Upper lobe of left lung (tissue), 6 donors: ENCODE data around the gene CNRIP1. TPM values are rescaled to one million over a fixed set of nuclear protein-coding genes. Genes with fewer than 3 reads are reported as not detected.

Source experiments
- ATAC-seq, 2 donors: fragments of 200-7000 bp; cut with Tn5 transposase; one replicate each; pipeline ENCODE4 v1.9.1; 2022; ENCODE audit warnings: mild to moderate bottlenecking in 2 of 2, moderate library complexity in 2 of 2; ENCODE audit not compliant: low FRiP score in 2 of 2
- DNase-seq, 2 donors: peaks; one replicate each; pipeline ENCODE4 v3.0.0-alpha.2; 2019 to 2020
- H3K27ac ChIP-seq, 4 donors: fragments of 200-600 bp; sonication (generic); one replicate each; pipeline ENCODE4 v1.5.1; 2016 to 2019
- H3K27me3 ChIP-seq, 4 donors: fragments of 200-600 bp; sonication (generic); one replicate each; pipeline ENCODE4 v1.5.1; 2017 to 2019
- H3K36me3 ChIP-seq, 4 donors: fragments of 200-600 bp; sonication (generic); one replicate each; pipeline ENCODE4 v1.5.1; 2016 to 2019
- H3K4me1 ChIP-seq, 4 donors: fragments of 200-600 bp; sonication (generic); one replicate each; pipeline ENCODE4 v1.5.1; 2018 to 2019
- H3K4me3 ChIP-seq, 4 donors: fragments of 200-600 bp; sonication (generic); one replicate each; pipeline ENCODE4 v1.5.1; 2017 to 2019; ENCODE audit warnings: mild to moderate bottlenecking in 2 of 4, moderate library complexity in 1 of 4
- H3K9me3 ChIP-seq, 4 donors: fragments of 200-600 bp; sonication (generic); one replicate each; pipeline ENCODE4 v1.5.1; 2018 to 2019
- EP300 ChIP-seq, 4 donors: sonication (generic); formaldehyde crosslinking; IDR thresholded peaks; one replicate each; pipeline ENCODE4 v1.5.1; 2017; ENCODE audit warnings: antibody characterized with exemption in 4 of 4, control low read depth in 2 of 4
- POLR2A ChIP-seq, 4 donors: fragments of 450-650 bp; IDR thresholded peaks; one replicate each; pipeline ENCODE4 v1.5.1; 2016 to 2017; ENCODE audit warnings: antibody characterized with exemption in 4 of 4, mild to moderate bottlenecking in 2 of 4
- POLR2AphosphoS5 ChIP-seq, 2 donors: sonication (generic); formaldehyde crosslinking; IDR thresholded peaks; one replicate each; pipeline ENCODE4 v1.5.1; 2017; ENCODE audit warnings: antibody characterized with exemption in 2 of 2
- WGBS, 2 donors: methylation state at CpG; one replicate each; pipeline ENCODE4 v1.1.5; 2017 to 2018; 5-methylcytosine and 5-hydroxymethylcytosine counted together
- total RNA-seq, 6 donors: library from RNA; depleted of rRNA in 4 of 6; stranded (reverse); fragments of >200 nt in 4 of 6; gene quantifications; one replicate each; pipeline versions ENCODE4 v1.1.0 to v1.2.1, GENCODE V29; 2016 to 2021
- TF ChIP-seq, protein P1 (sequence below), 6 experiments: fragments of 450-650 bp in 4 of 6; fragments of 200-600 bp in 2 of 6; sonication (generic) in 2 of 6; IDR thresholded peaks; one replicate each; pipeline ENCODE4 v1.5.1; 2016 to 2019; ENCODE audit warnings: antibody characterized with exemption in 6 of 6
- donor health status: DM: no; HTN: no; CAD: no; lungs with moderate emphysema.
- donor health status: DM: no; HTN: yes; CAD: no; lungs with severe emphysema.

CNRIP1 gene
- total RNA-seq, 6 donors from 2014 or later, result 6.3 to 26.4 (median 10.8) TPM

DNA sequence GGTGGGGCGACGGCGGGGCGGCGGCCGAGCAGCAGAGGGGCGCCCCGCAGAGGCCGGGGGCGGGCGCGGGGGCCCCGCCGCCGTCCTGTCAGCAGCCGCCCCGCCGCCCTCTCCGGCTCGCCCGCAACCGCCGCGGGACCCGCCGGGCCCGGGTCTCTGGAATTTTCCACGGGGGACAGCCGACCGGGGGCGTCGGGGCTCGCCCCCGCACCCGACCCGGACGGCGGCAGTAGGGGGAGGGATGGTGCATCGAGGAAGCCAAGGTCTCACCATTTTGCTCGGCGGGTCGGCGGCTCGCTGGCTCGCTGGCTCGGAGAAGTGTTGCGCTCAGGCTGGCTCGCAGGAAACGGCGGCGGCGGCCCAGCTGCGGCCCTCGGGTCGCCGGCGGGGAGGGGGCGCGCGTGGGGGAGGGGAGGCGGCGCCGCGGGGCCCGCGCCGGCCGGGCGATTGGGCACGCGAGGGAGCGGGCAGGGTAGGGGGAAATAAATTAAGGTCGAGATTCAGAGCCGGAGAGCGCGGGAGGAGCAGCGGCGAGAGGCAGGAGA, 67.8 kb downstream of the CNRIP1 start:
- no peak for TF ChIP-seq EP300 (IDR thresholded peaks at IDR 0.05)
- no peak for TF ChIP-seq POLR2AphosphoS5 (IDR thresholded peaks at IDR 0.05)
- ATAC-seq (peak in 1 of 2 donors; percentile 19), DNase-seq (peak; percentile 24 to 92)
- H3K27me3 ChIP-seq, result no peaks in the 10 kb centered on the region
- H3K36me3 ChIP-seq, result no peaks in the 10 kb centered on the region
- H3K4me3 ChIP-seq, result peak overlapping the region; percentile 59 to 91 (median 74)
- 1% methylated on average over 32 to 53 of the region's 78 CpGs for WGBS, 2 donors
- peaks cover 42 to 62% (median 48%) of the 10 kb centered on the region in 4 donors for H3K4me1 ChIP-seq
- peak overlapping the region; percentile 95 to 99 (median 97) for H3K27ac ChIP-seq
- H3K9me3 ChIP-seq, result no peaks in the 10 kb centered on the region

DNA sequence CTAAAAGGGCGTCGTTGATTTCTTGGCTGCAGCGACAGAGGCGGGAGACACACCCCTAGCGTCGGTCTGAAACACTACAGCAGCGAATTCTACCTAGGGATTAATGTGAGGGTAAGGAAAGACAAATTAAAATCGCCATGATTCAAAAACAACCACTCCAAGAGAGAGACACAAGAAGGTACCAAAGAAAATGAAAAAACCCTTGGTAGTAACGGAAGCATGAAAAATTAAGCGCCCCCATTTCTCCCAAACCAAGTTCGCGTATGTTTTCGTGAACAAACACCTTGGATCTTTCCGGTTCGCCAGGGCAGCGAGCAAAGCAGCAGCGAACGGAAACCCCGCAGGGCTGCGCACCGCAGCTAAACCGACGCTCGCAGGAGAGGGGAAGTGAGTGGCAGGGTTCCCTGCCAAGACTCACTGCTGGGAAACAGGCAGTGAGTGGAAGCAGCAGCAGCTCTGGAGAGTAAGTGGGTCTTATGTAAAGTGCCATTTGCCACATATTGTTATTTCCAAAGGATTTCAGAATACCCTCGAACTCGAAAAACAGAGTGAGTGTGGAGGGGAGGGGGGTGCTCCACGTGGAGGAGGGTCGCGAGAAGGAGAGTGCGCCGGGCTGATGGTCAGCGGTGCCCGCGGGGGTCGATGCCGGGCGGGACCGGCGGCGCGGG, 68.4 kb downstream of the CNRIP1 start:
- no peak for TF ChIP-seq EP300 (IDR thresholded peaks at IDR 0.05)
- TF ChIP-seq POLR2A (IDR thresholded peaks at IDR 0.05), result peak in 2 of 4 donors; percentile 13 to 63
- TF ChIP-seq, protein P1, sequence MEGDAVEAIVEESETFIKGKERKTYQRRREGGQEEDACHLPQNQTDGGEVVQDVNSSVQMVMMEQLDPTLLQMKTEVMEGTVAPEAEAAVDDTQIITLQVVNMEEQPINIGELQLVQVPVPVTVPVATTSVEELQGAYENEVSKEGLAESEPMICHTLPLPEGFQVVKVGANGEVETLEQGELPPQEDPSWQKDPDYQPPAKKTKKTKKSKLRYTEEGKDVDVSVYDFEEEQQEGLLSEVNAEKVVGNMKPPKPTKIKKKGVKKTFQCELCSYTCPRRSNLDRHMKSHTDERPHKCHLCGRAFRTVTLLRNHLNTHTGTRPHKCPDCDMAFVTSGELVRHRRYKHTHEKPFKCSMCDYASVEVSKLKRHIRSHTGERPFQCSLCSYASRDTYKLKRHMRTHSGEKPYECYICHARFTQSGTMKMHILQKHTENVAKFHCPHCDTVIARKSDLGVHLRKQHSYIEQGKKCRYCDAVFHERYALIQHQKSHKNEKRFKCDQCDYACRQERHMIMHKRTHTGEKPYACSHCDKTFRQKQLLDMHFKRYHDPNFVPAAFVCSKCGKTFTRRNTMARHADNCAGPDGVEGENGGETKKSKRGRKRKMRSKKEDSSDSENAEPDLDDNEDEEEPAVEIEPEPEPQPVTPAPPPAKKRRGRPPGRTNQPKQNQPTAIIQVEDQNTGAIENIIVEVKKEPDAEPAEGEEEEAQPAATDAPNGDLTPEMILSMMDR (IDR thresholded peaks at IDR 0.05), result peak; percentile 58 to 80 (median 67)
- peak; percentile 49 to 61 for TF ChIP-seq POLR2AphosphoS5 (IDR thresholded peaks at IDR 0.05)
- DNase-seq, result peak; percentile 67 to 78
- H3K4me3 ChIP-seq, result peak overlapping the region; percentile 48 to 91 (median 73)
- no peaks in the 10 kb centered on the region for H3K9me3 ChIP-seq
- peak overlapping the region; percentile 95 to 99 (median 97) for H3K27ac ChIP-seq
- H3K27me3 ChIP-seq, result no peaks in the 10 kb centered on the region
- H3K36me3 ChIP-seq, result no peaks in the 10 kb centered on the region
- 0% methylated on average over 26 to 31 of the region's 41 CpGs for WGBS, 2 donors
- peak; percentile 72 to 89 for ATAC-seq
- H3K4me1 ChIP-seq, result peaks cover 48 to 68% (median 54%) of the 10 kb centered on the region in 4 donors

DNA sequence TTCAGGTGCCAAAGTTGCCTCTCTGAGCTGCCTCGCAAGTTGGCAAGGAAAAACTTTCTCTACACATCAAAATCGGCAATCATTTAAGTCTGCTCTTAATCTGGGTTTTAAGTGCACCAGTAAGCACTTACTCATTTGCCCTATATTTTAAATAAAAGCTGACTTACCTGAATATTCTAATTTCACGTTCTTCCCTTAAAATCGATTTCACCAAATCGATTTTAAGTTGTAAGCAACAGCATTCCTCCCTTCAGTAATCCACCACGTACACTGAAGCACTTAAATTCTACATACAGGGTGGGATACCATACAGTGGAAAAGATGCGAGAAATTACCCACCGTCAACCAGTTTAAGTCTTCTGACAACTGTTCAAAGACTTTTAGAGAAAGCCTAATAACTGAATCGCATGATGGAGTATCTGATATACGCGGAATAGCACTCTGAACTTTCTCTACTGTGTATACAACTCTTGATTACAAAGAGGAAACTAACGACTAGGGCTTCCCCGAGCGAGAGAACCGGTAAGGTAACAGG, 69.0 kb downstream of the CNRIP1 start:
- DNase-seq, result peak in 1 of 2 donors; percentile 85
- H3K36me3 ChIP-seq, result no peaks in the 10 kb centered on the region
- no peak for ATAC-seq
- peak overlapping the region; percentile 95 to 99 (median 97) for H3K27ac ChIP-seq
- H3K4me1 ChIP-seq, result peaks cover 52 to 72% (median 53%) of the 10 kb centered on the region in 4 donors
- no peaks in the 10 kb centered on the region for H3K27me3 ChIP-seq
- 3 to 4% methylated on average over 15 of the region's 15 CpGs for WGBS, 2 donors
- H3K9me3 ChIP-seq, result no peaks in the 10 kb centered on the region
- peak overlapping the region; percentile 48 to 91 (median 73) for H3K4me3 ChIP-seq
- TF ChIP-seq, protein P1 (IDR thresholded peaks at IDR 0.05), result no peak
- no peak for TF ChIP-seq POLR2A (IDR thresholded peaks at IDR 0.05)
- TF ChIP-seq POLR2AphosphoS5 (IDR thresholded peaks at IDR 0.05), result no peak
- no peak for TF ChIP-seq EP300 (IDR thresholded peaks at IDR 0.05)

DNA sequence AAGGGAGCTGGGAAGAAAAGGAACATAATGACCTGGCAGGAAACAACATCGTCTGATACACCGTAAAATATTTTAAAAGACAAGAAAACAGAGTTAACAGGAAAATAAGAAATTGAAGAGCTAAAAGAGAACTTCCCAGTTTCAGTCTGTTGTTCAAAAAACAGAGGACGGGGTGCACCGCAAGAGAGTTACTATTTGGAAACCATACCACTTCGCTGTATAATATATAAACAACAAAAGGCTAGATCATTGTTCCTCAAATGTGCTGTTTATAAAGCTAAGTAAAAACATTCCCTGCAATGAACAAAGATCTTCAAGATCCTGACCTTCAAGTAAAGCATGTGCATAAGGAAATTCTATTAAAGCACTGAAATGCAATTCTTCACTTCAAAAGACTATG, 69.6 kb downstream of the CNRIP1 start:
- Histone ChIP-seq H3K4me1 (peaks cover 52 to 66% (median 55%) of the 10 kb centered on the region in 4 donors), H3K27me3 (no peaks in the 10 kb centered on the region), H3K9me3 (no peaks in the 10 kb centered on the region), H3K27ac (peak overlapping the region; percentile 95 to 99 (median 97)), H3K4me3 (peak overlapping the region; percentile 48 to 91 (median 73)), H3K36me3 (no peaks in the 10 kb centered on the region)
- ATAC-seq (no peak), DNase-seq (no peak)
- TF ChIP-seq, protein P1 (IDR thresholded peaks at IDR 0.05), result no peak
- no peak for TF ChIP-seq POLR2AphosphoS5 (IDR thresholded peaks at IDR 0.05)
- no peak for TF ChIP-seq EP300 (IDR thresholded peaks at IDR 0.05)
- TF ChIP-seq POLR2A (IDR thresholded peaks at IDR 0.05), result no peak
- 9 to 10% methylated on average over 5 of the region's 5 CpGs for WGBS, 2 donors

DNA sequence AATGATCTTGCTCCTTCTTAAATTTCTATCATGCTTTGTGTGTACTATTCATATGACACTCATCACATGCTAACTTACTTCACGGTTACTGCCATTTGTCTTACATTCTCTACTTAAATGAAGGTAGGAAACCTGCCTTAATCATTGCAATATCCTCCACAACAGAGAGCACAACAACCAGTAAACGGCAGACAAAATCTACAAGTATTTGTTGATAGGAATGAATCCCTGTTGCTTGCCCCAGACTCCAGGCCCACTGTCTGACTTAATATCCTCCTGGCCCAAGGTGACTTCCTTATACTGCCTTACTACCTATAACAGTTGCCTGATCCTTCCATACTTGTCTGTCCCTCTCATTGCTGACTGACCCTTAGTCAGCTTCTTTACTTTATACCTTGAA, 70.9 kb downstream of the CNRIP1 start:
- ATAC-seq (no peak), DNase-seq (no peak)
- H3K4me1 ChIP-seq, result peaks cover 52 to 64% (median 61%) of the 10 kb centered on the region in 4 donors
- TF ChIP-seq POLR2AphosphoS5 (IDR thresholded peaks at IDR 0.05) (no peak), POLR2A (IDR thresholded peaks at IDR 0.05) (no peak), EP300 (IDR thresholded peaks at IDR 0.05) (no peak)
- TF ChIP-seq, protein P1 (IDR thresholded peaks at IDR 0.05), result no peak
- H3K27ac ChIP-seq, result peak overlapping the region in 2 of 4 donors; percentile 95 to 99
- peaks cover 0 to 4% (median 0%) of the 10 kb centered on the region in 4 donors for H3K36me3 ChIP-seq
- no peak overlapping the region for H3K4me3 ChIP-seq
- H3K27me3 ChIP-seq, result no peaks in the 10 kb centered on the region
- no peaks in the 10 kb centered on the region for H3K9me3 ChIP-seq
- whole genome bisulfite sequencing, 2 donors, result 69 to 70% methylated on average over 2 of the region's 2 CpGs
